GM12892 (cell line): ENCODE results near the gene CCR3.

Experiments
- POLR2A ChIP-seq: IDR thresholded peaks from 2 replicates; pipeline ENCODE4 v1.6.1; 2011; ENCODE audit warnings: low read depth, low read length, control low read depth
- TAF1 ChIP-seq: IDR thresholded peaks from 2 replicates; pipeline ENCODE4 v1.6.1; 2011; ENCODE audit warnings: low read depth, mild to moderate bottlenecking, control low read depth, low read length, borderline replicate concordance

DNA sequence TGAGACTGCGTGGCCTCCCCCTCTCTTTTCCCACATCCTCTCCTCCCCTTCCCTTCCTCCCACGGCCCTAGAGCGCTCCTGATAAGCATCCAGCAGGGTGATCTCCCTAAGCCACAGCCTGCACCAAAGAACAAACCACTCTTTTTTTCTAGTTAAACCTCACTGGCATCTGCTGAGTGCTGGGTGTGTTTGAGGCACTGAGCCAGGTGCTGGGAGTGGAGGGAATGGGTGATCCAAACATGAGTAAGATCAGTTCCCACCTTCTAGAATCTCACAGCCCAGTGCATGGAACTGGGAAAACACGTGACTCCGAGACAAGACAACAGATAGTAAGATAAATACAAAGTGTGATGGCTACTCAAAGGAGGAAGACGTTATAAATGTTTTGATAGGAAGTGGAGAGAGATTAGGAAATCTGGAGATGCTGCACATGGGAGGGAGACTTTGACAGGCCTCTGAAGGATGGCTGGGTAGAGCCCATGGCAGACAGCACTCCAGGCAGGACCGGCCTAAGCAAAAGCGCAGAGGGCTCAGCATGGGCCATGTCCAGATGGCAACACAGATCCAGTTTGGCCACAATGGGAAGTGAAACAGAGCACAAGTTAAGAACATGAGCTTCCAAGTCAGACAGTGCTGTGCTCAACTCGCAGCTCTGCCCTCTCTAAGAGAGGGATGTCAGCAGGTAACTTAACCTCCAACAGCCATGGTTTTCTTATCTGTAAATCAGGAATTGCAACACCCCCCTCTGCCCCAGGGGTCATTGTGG lies 55.6 kb downstream of the CCR3 start:
- no peak for TF ChIP-seq POLR2A
- no peak for TF ChIP-seq TAF1
